Hematopoietic multipotent progenitor cell treated with erythropoietin and hydrocortisone succinate and interleukin-3 and kit ligand, for 8 days (in vitro differentiated cells): ENCODE results near the gene LRRC4.

ENCODE experiments used
- DNase-seq: peaks from one replicate; pipeline ENCODE4 v3.0.0-alpha.2; 2015

LRRC4 gene

GRCh38 chr7:128029405-128029995, 1.7 kb downstream of the LRRC4 start:
- no peak for DNase-seq

- DNase-seq: no peak
Measured at GRCh38 chr7:128027485-128027980, 3.7 kb downstream of the LRRC4 start.

- DNase-seq: no peak
Measured at GRCh38 chr7:128026551-128026950, 4.7 kb downstream of the LRRC4 start.

DNA sequence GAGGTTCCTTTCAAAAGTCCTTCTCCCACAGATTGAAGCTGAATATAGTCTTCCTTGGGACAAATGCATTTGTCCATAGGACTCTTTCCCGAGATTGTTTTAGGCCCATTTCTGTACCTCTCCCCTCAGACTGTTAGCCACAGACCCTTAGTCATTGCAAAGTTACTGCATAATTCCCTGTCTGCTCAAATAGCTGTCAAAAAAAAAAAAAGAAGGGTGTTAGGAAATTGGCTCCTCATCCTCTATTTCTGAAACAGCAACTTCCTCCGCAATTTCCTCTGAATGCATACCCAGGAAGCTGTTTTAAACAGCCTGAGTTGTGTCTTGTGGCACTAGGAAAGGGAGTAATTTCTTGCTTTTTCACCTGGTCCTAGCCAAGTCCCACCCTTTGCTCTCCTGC, 5.4 kb downstream of the LRRC4 start:
- no peak for DNase-seq

GRCh38 chr7:128025380-128025779, 5.9 kb downstream of the LRRC4 start:
- DNase-seq: no peak

- DNase-seq: no peak
Measured at GRCh38 chr7:128024151-128024550, 7.1 kb downstream of the LRRC4 start.

GRCh38 chr7:128022631-128023532, 8.4 kb downstream of the LRRC4 start:
- DNase-seq: no peak

DNA sequence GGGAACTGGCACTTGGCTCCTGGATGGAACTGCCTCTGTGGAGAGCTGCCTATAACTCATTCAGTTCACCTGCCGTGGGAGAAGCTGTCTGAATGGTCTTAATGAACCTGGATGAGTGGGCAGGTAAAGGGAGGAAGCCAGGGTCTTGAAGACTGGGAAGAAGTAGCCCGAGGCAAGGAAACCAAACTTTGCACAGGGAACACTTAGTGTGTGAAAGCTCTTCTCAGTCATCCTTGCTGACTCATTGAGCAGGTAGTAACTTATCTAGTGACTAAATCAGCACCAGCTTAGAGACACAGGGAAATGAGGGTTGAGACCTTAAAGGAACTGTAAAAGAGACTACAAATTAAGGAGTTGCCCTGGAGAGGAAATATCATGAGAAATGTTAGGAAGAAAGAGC, 9.9 kb downstream of the LRRC4 start:
- no peak for DNase-seq

GRCh38 chr7:128020159-128020558, 11.1 kb downstream of the LRRC4 start:
- peak; percentile 57 for DNase-seq

DNA sequence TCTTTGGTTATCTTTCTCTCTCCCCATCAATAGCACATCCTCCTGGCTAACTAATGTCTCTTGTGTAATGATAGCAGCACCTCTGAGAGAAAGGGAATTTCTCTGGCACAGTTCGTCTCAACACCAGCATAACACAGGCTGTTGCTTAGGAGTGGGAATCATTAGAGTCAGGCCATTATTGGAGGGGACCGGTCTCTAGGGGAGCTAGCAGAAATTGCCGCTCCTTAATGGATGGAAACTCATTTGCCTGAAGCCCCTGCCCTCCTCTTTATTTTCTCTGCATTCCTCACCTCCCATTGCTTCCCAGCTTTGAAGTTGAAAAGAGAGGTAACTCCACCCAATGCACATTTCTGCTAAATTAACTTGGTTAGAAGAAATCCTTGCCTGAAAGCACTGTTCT, 11.9 kb downstream of the LRRC4 start:
- no peak for DNase-seq

- DNase-seq: no peak
Measured at GRCh38 chr7:128017862-128018845, 13.1 kb downstream of the LRRC4 start.

DNA sequence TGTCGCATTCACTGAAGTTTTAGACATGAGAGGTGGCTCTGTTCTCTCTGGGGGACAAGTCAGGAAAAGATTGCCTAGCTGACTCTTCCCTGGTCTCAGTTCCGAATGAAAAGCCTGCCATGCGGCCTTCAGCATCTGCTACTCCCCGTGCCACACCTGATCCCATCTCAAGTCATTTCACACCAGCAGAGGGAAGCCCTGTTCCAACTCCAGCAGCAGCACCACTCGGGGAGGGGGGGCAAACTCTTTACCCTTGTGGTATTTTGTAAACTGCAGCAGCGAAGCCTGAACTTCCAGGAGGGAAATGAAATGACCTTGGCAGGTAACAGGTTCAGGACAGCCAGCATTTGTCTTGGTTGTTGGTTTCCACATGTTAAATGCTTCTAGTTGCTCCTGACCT, 13.8 kb downstream of the LRRC4 start:
- DNase-seq: no peak

- DNase-seq: no peak
Measured at GRCh38 chr7:128014811-128015210, 16.4 kb downstream of the LRRC4 start.

- DNase-seq: no peak
Measured at GRCh38 chr7:128011131-128011661, 20.0 kb downstream of the LRRC4 start.

GRCh38 chr7:128010391-128011127, 20.7 kb downstream of the LRRC4 start:
- peak; percentile 54 for DNase-seq

DNA sequence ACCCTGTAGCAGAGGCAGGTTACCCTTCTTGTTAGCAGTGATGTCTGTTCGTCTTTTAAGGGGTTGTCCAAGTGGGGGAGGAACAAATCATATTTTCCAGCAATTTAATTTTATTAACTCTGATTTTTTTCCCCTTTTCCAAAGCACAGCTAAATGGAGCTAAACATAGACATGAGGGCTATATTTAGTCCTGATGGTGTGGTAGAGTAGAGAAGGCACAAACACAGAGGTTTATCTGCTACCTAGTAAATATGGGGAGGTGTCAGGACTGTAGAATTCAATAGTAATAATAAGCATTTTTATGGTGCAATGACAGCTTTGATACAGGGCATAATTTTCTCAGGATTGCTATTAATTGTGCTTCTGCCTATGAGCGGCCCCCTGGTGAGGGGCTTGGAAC, 22.5 kb downstream of the LRRC4 start:
- DNase-seq: no peak

DNA sequence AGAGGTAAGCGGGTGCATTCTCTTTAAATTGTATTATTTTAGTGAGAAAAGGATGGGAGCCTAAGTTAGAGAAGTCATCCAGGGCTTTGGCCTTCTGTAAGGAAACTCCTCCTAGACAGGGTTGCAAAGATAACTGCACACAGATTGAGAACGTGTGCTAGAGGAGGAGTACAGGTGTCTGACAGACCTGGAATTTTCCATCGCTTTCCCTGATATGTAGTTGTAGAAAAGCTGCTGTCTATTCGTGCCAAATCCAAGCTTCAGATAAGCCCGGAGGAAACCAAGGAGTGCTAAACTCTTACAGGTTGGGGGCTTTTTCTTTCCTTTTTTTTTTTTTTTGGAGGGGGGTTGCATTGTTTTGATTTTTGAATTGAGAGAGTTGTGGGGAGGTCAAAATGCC, 23.1 kb downstream of the LRRC4 start:
- DNase-seq: no peak

DNA sequence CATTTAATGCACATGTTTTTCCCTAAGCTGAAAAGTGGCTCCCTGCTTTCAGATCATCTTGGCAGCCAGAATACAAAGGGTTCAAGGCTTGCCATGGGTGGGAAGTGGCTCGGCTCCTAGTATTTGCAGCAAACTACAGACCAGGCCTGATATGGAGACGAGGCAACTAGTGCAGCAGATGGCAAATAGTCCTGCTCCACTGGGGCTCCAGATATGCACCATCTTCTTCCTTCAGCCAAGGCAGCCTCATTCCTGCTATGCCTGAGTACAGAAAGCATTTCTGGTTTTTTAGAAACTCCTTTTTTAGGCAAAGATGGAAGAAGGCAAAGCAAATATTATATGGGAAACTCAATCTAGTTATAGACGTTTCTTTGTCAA, 23.9 kb downstream of the LRRC4 start:
- DNase-seq: no peak

DNA sequence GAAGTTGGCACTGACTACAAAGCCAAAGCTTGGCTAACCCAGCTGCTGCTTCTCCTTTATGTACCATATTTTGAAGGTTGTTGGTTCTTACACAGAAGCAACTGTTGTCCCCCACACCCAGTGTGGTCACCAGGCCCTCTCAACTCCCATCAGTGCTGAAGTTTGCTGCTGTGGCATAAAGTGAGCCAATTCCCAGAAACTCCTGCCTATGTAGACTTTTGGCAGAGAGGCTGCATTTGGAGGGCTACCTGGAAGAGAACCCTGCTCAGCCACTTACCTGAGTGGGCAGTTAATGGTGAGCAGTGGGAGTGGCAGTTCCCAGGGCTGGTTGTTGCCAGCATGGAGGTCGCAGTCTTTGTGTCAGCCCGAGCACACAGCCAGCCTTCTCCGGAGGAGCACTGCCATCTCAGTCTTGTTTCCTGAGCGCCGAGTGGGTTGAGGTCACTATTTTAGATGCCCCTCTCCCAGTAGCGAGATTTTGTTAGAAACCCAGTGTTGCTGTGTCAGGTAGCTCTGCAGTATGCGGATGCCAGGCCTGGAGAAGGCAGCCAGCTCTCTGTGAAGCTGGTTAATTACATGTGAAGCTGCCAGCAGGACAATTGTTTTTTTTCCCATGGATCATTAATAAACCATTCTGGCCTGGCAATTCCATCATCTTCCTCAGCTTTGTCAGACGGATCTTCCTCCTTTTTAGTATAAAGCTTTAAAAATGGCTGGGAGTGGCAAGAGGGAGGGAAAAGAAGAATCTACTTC, 24.5 kb downstream of the LRRC4 start:
- no peak for DNase-seq

DNA sequence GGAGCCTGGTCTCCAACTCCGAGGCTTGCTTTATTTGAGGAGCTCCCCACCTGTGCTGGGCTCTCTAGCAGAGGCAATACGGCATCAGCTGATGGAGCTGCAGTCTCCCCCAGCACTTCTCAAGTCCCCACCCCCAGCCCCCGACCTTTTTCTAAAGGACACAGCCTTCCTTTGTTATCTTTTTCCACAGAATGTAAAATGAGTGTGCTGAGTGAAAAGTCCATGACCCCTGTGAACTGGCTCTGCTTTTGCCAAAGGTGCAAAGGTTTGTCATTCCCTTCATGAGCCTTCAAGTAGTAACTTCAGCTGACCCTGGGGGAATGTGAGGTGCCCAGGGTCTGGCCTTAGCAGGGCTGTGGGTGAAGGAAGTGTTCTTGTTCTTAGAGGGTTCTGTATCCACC, 25.5 kb downstream of the LRRC4 start:
- DNase-seq: no peak

- DNase-seq: no peak
Measured at GRCh38 chr7:128005117-128005516, 26.1 kb downstream of the LRRC4 start.
